Measurements from ENCODE around the gene MAPT.

The MAPT gene

DNA sequence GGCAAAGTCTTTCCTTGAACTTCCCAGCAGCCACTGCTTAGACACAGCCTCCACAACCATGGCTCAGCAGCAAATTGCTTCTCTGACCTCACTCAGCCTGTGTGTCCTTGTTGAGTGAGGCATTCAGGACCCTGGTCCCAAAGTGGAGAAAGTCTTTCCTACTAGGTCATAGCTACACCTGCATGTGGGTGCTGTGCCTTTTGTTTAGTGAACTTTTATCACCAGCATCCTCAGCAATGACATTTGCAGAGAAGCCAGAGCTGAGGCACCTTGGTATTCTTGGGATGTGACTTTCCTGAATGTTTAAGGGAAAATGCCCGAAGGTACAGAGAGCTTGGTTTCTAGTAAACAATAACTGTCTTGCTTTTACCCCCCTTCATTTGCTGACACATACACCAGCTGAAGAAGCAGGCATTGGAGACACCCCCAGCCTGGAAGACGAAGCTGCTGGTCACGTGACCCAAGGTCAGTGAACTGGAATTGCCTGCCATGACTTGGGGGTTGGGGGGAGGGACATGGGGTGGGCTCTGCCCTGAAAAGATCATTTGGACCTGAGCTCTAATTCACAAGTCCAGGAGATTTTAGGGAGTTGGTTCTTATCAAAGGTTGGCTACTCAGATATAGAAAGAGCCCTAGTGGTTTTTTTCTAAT is 83.7 kb downstream of the MAPT start:
- Histone ChIP-seq H3K4me1 (peaks cover 17% of the 10 kb centered on the region), H3K4me3 (ENCODE audit: low read depth, low read length) (no peak overlapping the region), H3K27me3 (no peaks in the 10 kb centered on the region), H3K9me3 (no peaks in the 10 kb centered on the region), H3K36me3 (no peaks in the 10 kb centered on the region)
- TF ChIP-seq, protein P1, sequence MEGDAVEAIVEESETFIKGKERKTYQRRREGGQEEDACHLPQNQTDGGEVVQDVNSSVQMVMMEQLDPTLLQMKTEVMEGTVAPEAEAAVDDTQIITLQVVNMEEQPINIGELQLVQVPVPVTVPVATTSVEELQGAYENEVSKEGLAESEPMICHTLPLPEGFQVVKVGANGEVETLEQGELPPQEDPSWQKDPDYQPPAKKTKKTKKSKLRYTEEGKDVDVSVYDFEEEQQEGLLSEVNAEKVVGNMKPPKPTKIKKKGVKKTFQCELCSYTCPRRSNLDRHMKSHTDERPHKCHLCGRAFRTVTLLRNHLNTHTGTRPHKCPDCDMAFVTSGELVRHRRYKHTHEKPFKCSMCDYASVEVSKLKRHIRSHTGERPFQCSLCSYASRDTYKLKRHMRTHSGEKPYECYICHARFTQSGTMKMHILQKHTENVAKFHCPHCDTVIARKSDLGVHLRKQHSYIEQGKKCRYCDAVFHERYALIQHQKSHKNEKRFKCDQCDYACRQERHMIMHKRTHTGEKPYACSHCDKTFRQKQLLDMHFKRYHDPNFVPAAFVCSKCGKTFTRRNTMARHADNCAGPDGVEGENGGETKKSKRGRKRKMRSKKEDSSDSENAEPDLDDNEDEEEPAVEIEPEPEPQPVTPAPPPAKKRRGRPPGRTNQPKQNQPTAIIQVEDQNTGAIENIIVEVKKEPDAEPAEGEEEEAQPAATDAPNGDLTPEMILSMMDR (IDR thresholded peaks at IDR 0.05; ENCODE audit: low read depth, low read length) = no peak
- no peak for DNase-seq

DNA sequence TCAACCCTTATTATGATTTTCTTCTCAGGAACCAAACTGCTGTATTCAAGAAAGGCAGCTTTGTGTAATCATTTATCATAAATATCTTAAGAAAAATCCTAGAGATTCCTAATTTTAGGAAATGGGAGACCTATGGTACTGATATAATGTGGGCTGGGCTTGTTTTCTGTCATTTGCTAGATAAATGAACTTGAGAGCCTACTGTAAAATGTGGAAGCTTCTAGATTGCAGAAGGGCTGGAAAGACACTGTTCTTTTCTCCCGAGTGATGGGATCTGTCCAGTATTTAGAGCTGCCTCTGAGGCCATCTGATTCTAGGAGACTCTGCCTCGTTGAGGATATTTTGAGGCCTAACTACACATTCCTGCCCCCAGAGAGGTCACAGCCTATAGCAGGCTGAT is 84.8 kb downstream of the MAPT start:
- Histone ChIP-seq H3K27me3 (no peaks in the 10 kb centered on the region), H3K36me3 (no peaks in the 10 kb centered on the region; the same call in 1 of the 2 replicates), H3K9me3 (no peaks in the 10 kb centered on the region), H3K4me3 (ENCODE audit: low read depth, low read length) (no peak overlapping the region), H3K4me1 (peaks cover 17% of the 10 kb centered on the region)
- DNase-seq = no peak
- TF ChIP-seq, protein P1 (IDR thresholded peaks at IDR 0.05; ENCODE audit: low read depth, low read length) = no peak

DNA sequence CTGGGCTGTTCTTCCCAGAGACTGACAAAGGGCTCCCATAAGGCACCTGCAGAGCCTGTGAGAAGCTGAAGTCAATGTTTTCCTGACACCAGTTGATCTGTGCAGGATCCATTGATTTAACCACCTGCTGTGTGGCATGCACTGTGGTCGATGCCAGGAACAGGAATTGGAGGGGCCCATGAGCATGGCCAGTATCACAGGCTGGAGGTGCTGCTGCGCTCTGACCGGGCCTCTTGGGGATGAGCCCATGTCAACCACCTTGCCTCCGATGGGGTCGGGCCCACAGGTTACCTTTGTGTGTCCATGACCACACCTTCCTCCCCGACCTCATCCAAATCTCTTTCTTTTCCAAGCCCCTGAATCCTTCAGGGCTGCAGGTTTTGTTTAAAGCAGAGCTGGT is 86.5 kb downstream of the MAPT start:
- Histone ChIP-seq H3K9me3 (no peaks in the 10 kb centered on the region), H3K4me1 (peaks cover 17% of the 10 kb centered on the region), H3K4me3 (ENCODE audit: low read depth, low read length) (no peak overlapping the region), H3K27me3 (no peaks in the 10 kb centered on the region), H3K36me3 (no peaks in the 10 kb centered on the region; the same call in 1 of the 2 replicates)
- DNase-seq = no peak
- TF ChIP-seq, protein P1 (IDR thresholded peaks at IDR 0.05; ENCODE audit: low read depth, low read length) = no peak

DNA sequence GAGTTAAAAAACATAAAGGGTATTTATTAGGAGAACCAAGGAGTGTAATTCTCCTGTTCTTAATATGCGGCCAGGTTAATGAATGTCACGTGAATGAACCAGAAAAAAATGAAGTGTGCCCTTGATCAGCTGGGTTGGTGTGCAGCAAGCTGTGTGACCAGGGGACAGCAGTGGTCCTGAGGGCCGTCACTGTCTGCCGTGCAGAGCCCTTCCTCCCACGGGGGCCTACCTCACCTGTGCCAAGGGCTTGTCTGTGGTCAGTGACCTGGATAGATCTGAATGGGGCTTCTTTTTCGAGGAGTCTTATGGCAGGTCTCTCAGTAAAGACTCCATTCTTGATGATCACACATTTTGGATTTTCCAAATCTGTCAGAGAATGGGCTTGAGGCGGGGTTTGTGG is 87.0 kb downstream of the MAPT start:
- Histone ChIP-seq H3K36me3 (no peaks in the 10 kb centered on the region; the same call in 1 of the 2 replicates), H3K27me3 (no peaks in the 10 kb centered on the region), H3K9me3 (no peaks in the 10 kb centered on the region), H3K4me3 (ENCODE audit: low read depth, low read length) (no peak overlapping the region), H3K4me1 (peaks cover 17% of the 10 kb centered on the region)
- TF ChIP-seq, protein P1 (IDR thresholded peaks at IDR 0.05; ENCODE audit: low read depth, low read length) = no peak
- no peak for DNase-seq

DNA sequence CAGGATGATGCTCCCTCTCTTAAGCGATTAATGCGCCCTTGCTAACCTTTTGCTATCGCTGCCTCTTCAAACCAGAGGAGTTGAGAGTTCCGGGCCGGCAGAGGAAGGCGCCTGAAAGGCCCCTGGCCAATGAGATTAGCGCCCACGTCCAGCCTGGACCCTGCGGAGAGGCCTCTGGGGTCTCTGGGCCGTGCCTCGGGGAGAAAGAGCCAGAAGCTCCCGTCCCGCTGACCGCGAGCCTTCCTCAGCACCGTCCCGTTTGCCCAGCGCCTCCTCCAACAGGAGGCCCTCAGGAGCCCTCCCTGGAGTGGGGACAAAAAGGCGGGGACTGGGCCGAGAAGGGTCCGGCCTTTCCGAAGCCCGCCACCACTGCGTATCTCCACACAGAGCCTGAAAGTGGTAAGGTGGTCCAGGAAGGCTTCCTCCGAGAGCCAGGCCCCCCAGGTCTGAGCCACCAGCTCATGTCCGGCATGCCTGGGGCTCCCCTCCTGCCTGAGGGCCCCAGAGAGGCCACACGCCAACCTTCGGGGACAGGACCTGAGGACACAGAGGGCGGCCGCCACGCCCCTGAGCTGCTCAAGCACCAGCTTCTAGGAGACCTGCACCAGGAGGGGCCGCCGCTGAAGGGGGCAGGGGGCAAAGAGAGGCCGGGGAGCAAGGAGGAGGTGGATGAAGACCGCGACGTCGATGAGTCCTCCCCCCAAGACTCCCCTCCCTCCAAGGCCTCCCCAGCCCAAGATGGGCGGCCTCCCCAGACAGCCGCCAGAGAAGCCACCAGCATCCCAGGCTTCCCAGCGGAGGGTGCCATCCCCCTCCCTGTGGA is 88.6 kb downstream of the MAPT start:
- no peak for DNase-seq
- Histone ChIP-seq H3K9me3 (no peaks in the 10 kb centered on the region), H3K4me3 (ENCODE audit: low read depth, low read length) (no peak overlapping the region), H3K4me1 (peaks cover 2% of the 10 kb centered on the region), H3K27me3 (no peaks in the 10 kb centered on the region), H3K36me3 (no peaks in the 10 kb centered on the region; the same call in 1 of the 2 replicates)
- TF ChIP-seq, protein P1 (IDR thresholded peaks at IDR 0.05; ENCODE audit: low read depth, low read length) = no peak
